BJ (cell line): ENCODE results near the gene ARID5B. TPM values are rescaled to one million over a fixed set of nuclear protein-coding genes. Genes with fewer than 3 reads are reported as not detected.

Experiments used
- CTCF ChIA-PET: fragments of 350-600 bp; formaldehyde crosslinking; extraction: SDS; loops from one replicate; lab custom pipeline; 2021; ENCODE audit warnings: antibody characterized with exemption, inconsistent platforms; lab: Yijun Ruan, JAX
- POLR2A ChIA-PET: fragments of 300-600 bp; sonication (Branson Sonifier 250); formaldehyde crosslinking; extraction: SDS; loops from one replicate; lab custom pipeline; 2021; ENCODE audit warnings: antibody characterized with exemption; lab: Charles Lee
- DNase-seq: peaks from one replicate; pipeline ENCODE4 v3.0.0-alpha.2; 2011; ENCODE audit warnings: low read depth
- H3K27me3 ChIP-seq: 2 replicates; pipeline ENCODE4 v1.6.0; 2011; ENCODE audit warnings: low read length; ENCODE audit not compliant: control insufficient read depth, insufficient read depth
- H3K36me3 ChIP-seq: 2 replicates; pipeline ENCODE4 v1.5.1; 2011; ENCODE audit warnings: low read length; ENCODE audit not compliant: control insufficient read depth, insufficient read depth
- H3K4me3 ChIP-seq: 2 replicates; pipeline ENCODE4 v1.5.1; 2011; ENCODE audit warnings: low read depth, mild to moderate bottlenecking, control low read depth, low read length
- polyA plus RNA-seq: library from polyadenylated mRNA; depleted of rRNA; stranded (reverse); fragments of >200 nt; gene quantifications from 2 replicates; pipeline ENCODE4 v1.2.3, GENCODE V29; 2011
- TF ChIP-seq, protein P1 (sequence below): IDR thresholded peaks from 2 replicates; pipeline ENCODE4 v1.5.1; 2011; ENCODE audit warnings: low read depth, mild to moderate bottlenecking, control low read depth, inconsistent platforms, low read length, moderate library complexity; ENCODE audit not compliant: insufficient read depth

ARID5B gene
- polyA plus RNA-seq, 1 experiment = 73.8 TPM

DNA sequence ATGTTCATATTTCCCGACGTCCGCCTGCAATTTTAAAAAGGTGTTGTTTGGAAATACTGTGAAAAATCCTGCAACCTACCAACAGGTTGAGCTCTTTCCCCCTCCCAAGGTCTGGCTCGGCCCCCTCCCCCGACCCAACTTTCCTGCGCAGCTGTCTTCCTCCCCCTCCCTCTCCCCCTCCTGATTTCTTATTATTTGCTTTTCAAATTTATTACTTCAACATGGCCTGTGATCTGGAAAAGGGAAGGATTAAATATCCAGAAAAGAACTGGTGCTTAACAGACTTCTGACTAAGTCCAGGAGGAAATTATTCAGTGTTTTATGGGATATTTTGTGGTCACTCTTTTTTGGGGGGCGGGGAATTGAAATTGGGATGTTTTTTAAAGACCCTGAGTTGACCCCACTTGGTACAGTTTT lies 2.4 kb downstream of the ARID5B start:
- TF ChIP-seq, protein P1, sequence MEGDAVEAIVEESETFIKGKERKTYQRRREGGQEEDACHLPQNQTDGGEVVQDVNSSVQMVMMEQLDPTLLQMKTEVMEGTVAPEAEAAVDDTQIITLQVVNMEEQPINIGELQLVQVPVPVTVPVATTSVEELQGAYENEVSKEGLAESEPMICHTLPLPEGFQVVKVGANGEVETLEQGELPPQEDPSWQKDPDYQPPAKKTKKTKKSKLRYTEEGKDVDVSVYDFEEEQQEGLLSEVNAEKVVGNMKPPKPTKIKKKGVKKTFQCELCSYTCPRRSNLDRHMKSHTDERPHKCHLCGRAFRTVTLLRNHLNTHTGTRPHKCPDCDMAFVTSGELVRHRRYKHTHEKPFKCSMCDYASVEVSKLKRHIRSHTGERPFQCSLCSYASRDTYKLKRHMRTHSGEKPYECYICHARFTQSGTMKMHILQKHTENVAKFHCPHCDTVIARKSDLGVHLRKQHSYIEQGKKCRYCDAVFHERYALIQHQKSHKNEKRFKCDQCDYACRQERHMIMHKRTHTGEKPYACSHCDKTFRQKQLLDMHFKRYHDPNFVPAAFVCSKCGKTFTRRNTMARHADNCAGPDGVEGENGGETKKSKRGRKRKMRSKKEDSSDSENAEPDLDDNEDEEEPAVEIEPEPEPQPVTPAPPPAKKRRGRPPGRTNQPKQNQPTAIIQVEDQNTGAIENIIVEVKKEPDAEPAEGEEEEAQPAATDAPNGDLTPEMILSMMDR = no peak
- Histone ChIP-seq H3K36me3 (no peaks in the 10 kb centered on the region; the same call in 1 of the 2 replicates), H3K27me3 (no peaks in the 10 kb centered on the region), H3K4me3 (peak overlapping the region; percentile 57)
- no peak for DNase-seq
- ChIA-PET CTCF (interaction anchor here (0.6 to 2.8 kb wide), 11 partner anchors 34 to 340 kb away, joined by 3 to 10 read pairs (median 3); no protein-coding TSS in a partner anchor), POLR2A (interaction anchor here (0.6 to 0.9 kb wide), 2 partner anchors 118 to 198 kb away, joined by 4 to 9 read pairs; no protein-coding TSS in a partner anchor)

DNA sequence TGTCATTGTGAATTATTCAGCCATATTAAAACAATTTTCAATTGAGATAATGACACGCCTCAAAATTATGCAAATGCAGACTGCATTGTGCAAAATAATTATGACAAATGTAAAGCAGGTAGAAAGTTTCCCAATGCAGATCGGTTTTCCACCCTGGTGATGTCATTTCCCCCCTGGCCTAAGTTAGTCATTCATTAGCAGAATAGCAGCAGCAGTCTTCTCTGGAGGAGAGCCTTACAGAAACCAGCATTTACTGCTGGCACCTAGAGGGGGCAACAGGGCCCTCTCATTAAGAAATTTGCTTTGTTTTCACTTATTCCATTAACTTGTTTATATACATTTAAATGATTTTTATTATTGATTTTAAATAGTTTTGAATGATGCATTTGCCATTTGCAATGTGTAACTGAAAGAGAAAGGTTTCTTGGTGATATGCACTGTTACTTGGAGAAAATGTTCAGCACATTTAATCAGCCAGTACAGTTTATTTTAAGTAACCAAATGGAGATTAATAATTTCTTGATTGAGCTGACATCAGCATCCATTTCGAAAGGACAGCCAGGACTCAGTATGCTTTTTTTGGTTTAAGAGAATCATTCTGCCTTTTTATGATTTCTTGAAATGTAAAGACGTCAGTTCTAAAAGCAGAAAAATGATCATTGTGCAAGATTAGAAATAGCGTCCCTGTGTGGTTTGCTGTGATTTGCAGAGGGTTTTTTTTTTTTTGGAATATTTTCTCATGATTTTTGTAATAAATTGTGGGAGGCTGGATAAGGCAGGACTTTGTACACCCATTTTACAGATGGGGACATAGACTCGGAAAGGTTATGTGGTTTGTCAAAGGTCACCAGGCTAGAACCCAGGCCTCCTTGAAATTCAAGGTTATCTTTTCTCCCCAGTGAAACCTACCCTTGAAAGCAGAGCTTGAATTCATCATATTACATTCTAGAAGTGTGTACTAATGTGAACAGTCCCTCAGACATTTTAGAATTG lies 3.5 kb downstream of the ARID5B start:
- Histone ChIP-seq H3K27me3 (no peaks in the 10 kb centered on the region), H3K36me3 (no peaks in the 10 kb centered on the region; the same call in none of the 2 replicates), H3K4me3 (peak overlapping the region; percentile 57)
- TF ChIP-seq, protein P1 = peak; percentile 41
- no peak for DNase-seq
- CTCF ChIA-PET = interaction anchor here (0.6 to 2.2 kb wide), 5 partner anchors 12 to 340 kb away, joined by 3 to 8 read pairs (median 3); no protein-coding TSS in a partner anchor
- POLR2A ChIA-PET = interaction anchor here (0.6 kb wide), 1 partner anchor 67 kb away, joined by 3 read pairs; no protein-coding TSS in a partner anchor

- H3K4me3 ChIP-seq = no peak overlapping the region
- ChIA-PET POLR2A (no interaction called here), CTCF (interaction anchor here (0.6 to 2.0 kb wide), 5 partner anchors 9 to 339 kb away, joined by 3 to 6 read pairs (median 5); no protein-coding TSS in a partner anchor)
- DNase-seq = no peak
- no peaks in the 10 kb centered on the region for H3K27me3 ChIP-seq
- no peaks in the 10 kb centered on the region; the same call in none of the 2 replicates for H3K36me3 ChIP-seq
- TF ChIP-seq, protein P1 = no peak
These were observed 4.5 kb downstream of the ARID5B start for GRCh38 chr10:61905837-61906561.

DNA sequence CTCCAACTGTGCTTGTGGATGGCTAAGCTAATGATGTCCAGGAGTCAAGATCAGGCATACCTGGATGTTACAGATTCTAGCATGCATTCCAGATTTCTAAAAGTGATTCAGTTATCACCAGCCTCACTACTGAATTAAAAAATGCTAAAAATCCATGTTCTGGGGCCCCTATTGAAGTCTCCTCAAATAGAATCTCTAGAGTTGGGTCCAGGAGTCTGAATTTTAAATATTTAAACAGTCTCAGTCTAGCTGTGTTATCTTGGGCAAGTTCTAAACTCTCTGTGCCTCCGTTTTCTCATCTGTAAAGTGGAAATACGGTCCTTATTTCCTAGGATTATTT lies 5.0 kb downstream of the ARID5B start:
- ChIA-PET CTCF (interaction anchor here (0.6 to 2.0 kb wide), 5 partner anchors 9 to 339 kb away, joined by 3 to 6 read pairs (median 5); no protein-coding TSS in a partner anchor), POLR2A (no interaction called here)
- H3K4me3 ChIP-seq = no peak overlapping the region
- DNase-seq = no peak
- H3K27me3 ChIP-seq = no peaks in the 10 kb centered on the region
- peaks cover under 1% of the 10 kb centered on the region for H3K36me3 ChIP-seq
- TF ChIP-seq, protein P1 = no peak
